Gastroesophageal sphincter (tissue), 4 donors: ENCODE results near the gene CBX6. TPM values are rescaled to one million over a fixed set of nuclear protein-coding genes. Genes with fewer than 3 reads are reported as not detected.
"Not testable (repeated sequence)": the region's sequence is repeated elsewhere in the genome, so short reads cannot be mapped to it uniquely, and the experiment has no call there.

Experiments used
- ATAC-seq: fragments of 150-250 bp; one replicate; pipeline ENCODE4 v1.9.1; 2016; ENCODE audit warnings: mild to moderate bottlenecking, moderate library complexity
- H3K27ac ChIP-seq, 4 donors: fragments of 200-600 bp; sonication (generic) in 3 of 4; 1 replicate in 3 of 4; 2 replicates in 1 of 4; pipeline ENCODE4 v1.5.1; 2016 to 2019
- H3K27me3 ChIP-seq: fragments of 200-600 bp; sonication (generic); one replicate; pipeline ENCODE4 v1.5.1; 2019
- H3K36me3 ChIP-seq, 2 donors: fragments of 200-600 bp; sonication (generic); one replicate each; pipeline ENCODE4 v1.5.1; 2019; ENCODE audit warnings: control low read depth in 1 of 2
- H3K4me1 ChIP-seq, 3 donors: fragments of 200-600 bp; sonication (generic); 1 replicate in 2 of 3; 2 replicates in 1 of 3; pipeline ENCODE4 v1.5.1; 2016 to 2019; ENCODE audit warnings: control low read depth in 2 of 3
- H3K4me3 ChIP-seq, 2 donors: fragments of 200-600 bp; sonication (generic); one replicate each; pipeline ENCODE4 v1.5.1; 2019; ENCODE audit warnings: mild to moderate bottlenecking in 1 of 2, moderate library complexity in 1 of 2
- H3K9me3 ChIP-seq, 3 donors: fragments of 200-600 bp; sonication (generic); one replicate each; pipeline ENCODE4 v1.5.1; 2017 to 2019; ENCODE audit warnings: control low read depth in 2 of 3
- CTCF ChIP-seq, 4 experiments: fragments of 200-600 bp in 2 of 4; fragments of 450-650 bp in 2 of 4; sonication (generic) in 1 of 4; IDR thresholded peaks; one replicate each; pipeline ENCODE4 v1.5.1; 2017 to 2019; ENCODE audit warnings: antibody characterized with exemption in 4 of 4, mild to moderate bottlenecking in 2 of 4, moderate library complexity in 2 of 4
- EP300 ChIP-seq: sonication (generic); formaldehyde crosslinking; IDR thresholded peaks from one replicate; pipeline ENCODE4 v1.6.1; 2017; ENCODE audit warnings: antibody characterized with exemption, mild to moderate bottlenecking
- POLR2A ChIP-seq, 2 donors: fragments of 450-650 bp; IDR thresholded peaks; one replicate each; pipeline ENCODE4 v1.6.1; 2017; ENCODE audit warnings: antibody characterized with exemption in 2 of 2, mild to moderate bottlenecking in 2 of 2, moderate library complexity in 1 of 2
- POLR2AphosphoS5 ChIP-seq: sonication (generic); formaldehyde crosslinking; IDR thresholded peaks from one replicate; pipeline ENCODE4 v1.6.1; 2017; ENCODE audit warnings: antibody characterized with exemption
- WGBS, 2 donors: methylation state at CpG; one replicate each; pipeline ENCODE4 v1.1.5; 2018; ENCODE audit warnings: low coverage in 1 of 2; 5-methylcytosine and 5-hydroxymethylcytosine counted together
- total RNA-seq, 4 donors: library from RNA; depleted of rRNA; stranded (reverse); fragments of >200 nt; gene quantifications; one replicate each; pipeline ENCODE4 v1.1.0, GENCODE V29; 2016

CBX6 gene
- total RNA-seq, 4 donors from 2014 or later, result 77.3 to 187 (median 105) TPM

DNA sequence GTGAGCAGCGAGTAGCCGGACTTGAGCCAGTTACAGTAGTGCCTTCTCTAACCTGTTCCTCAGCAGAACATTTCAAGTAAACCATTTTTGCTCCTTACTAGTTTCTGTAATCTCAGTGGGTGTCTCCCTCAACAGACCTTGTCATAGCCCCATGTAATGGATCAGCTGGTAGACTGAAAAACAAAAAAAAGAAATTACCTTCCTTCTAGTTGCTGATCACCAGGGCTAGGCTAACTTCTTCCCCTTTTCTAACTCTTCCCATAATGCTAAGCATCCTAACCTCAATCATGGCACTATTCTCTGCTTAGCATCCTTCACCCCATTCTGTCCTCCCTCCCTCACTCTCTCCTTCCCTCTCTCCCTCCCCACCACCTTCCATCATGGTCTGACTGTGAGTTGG is 35.8 kb upstream of the CBX6 start:
- Histone ChIP-seq H3K4me3 (no peak overlapping the region), H3K27ac (no peak overlapping the region), H3K36me3 (no peaks in the 10 kb centered on the region), H3K27me3 (no peaks in the 10 kb centered on the region), H3K9me3 (no peaks in the 10 kb centered on the region), H3K4me1 (no peaks in the 10 kb centered on the region)
- 92% methylated on average over 2 of the region's 2 CpGs; no CpG with 5 or more reads in 1 of the 2 donors for WGBS, 2 donors
- no peak for ATAC-seq
- no peak for TF ChIP-seq CTCF (IDR thresholded peaks at IDR 0.05)
- no peak for TF ChIP-seq EP300
- TF ChIP-seq POLR2A (IDR thresholded peaks at IDR 0.05), result no peak
- TF ChIP-seq POLR2AphosphoS5, result no peak

- ATAC-seq, result no peak
- Histone ChIP-seq H3K4me1 (no peaks in the 10 kb centered on the region), H3K4me3 (no peak overlapping the region), H3K27ac (no peak overlapping the region), H3K27me3 (no peaks in the 10 kb centered on the region), H3K9me3 (no peaks in the 10 kb centered on the region), H3K36me3 (no peaks in the 10 kb centered on the region)
- no peak for TF ChIP-seq CTCF (IDR thresholded peaks at IDR 0.05)
- no peak for TF ChIP-seq POLR2AphosphoS5
- TF ChIP-seq POLR2A (IDR thresholded peaks at IDR 0.05), result no peak
- no peak for TF ChIP-seq EP300
- WGBS, 2 donors, result 79 to 80% methylated on average over 1 to 3 of the region's 3 CpGs
These were observed 34.0 kb upstream of the CBX6 start for GRCh38 chr22:38906052-38906451.

- not testable (repeated sequence) for H3K36me3 ChIP-seq, ATAC-seq, H3K27ac ChIP-seq, H3K4me3 ChIP-seq, H3K27me3 ChIP-seq, H3K9me3 ChIP-seq, H3K4me1 ChIP-seq
- 47 to 67% methylated on average over 2 to 5 of the region's 5 CpGs for WGBS, 2 donors
These were observed 32.1 kb upstream of the CBX6 start for GRCh38 chr22:38904052-38904617.

DNA sequence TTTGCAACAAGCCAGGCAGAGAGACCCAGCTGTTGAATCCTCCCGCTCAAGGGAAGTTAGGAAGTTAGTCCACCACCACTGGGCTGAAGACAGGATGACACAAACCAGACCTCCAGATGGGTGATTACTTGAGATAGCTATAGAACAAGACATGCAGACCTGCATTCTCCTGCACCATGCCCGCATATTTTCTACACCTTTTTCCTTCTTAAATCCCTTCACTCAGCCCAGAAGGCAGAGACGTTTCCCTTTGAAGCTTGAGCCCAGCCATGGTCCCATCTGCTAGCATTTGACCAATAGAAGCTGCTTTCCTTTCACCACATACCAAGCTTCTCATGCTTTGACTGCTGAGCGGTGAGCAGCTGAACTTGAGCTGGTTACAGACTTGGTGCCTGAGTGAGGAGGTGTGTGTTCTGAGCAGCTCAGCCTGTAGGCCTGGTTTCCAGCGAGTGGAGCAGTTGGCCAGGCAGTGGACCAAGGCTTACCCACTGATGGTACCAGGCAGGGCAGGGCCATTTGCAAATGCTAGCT is 29.2 kb upstream of the CBX6 start:
- no peak for TF ChIP-seq POLR2A (IDR thresholded peaks at IDR 0.05)
- no peak for TF ChIP-seq CTCF (IDR thresholded peaks at IDR 0.05)
- TF ChIP-seq POLR2AphosphoS5, result no peak
- Histone ChIP-seq H3K27me3 (no peaks in the 10 kb centered on the region), H3K9me3 (no peaks in the 10 kb centered on the region), H3K27ac (no peak overlapping the region), H3K4me1 (no peaks in the 10 kb centered on the region), H3K36me3 (no peaks in the 10 kb centered on the region), H3K4me3 (no peak overlapping the region)
- WGBS, 2 donors, result 40 to 50% methylated on average over 1 to 2 of the region's 5 CpGs
- no peak for ATAC-seq

- Histone ChIP-seq H3K27ac (no peak overlapping the region), H3K27me3 (no peaks in the 10 kb centered on the region), H3K4me3 (no peak overlapping the region), H3K36me3 (no peaks in the 10 kb centered on the region), H3K9me3 (no peaks in the 10 kb centered on the region), H3K4me1 (no peaks in the 10 kb centered on the region)
- no peak for ATAC-seq
- 5 to 58% methylated on average over 3 of the region's 5 CpGs for WGBS, 2 donors
- TF ChIP-seq CTCF (IDR thresholded peaks at IDR 0.05), result no peak
- no peak for TF ChIP-seq POLR2A (IDR thresholded peaks at IDR 0.05)
- TF ChIP-seq EP300, result no peak
- TF ChIP-seq POLR2AphosphoS5, result no peak
These were observed 28.7 kb upstream of the CBX6 start for GRCh38 chr22:38900677-38901076.
